Stimulated activated effector memory CD8-positive, alpha-beta T cell treated with anti-CD3 and anti-CD28 coated beads, Interleukin-12 subunit alpha, Interleukin-12 subunit beta, amount 100 ng/mL, for 72 hours (primary cell): ENCODE measurements around the gene TRPV3.
"Not testable (repeated sequence)": the region's sequence is repeated elsewhere in the genome, so short reads cannot be mapped to it uniquely, and the experiment has no call there.

ENCODE experiments used
- ATAC-seq: fragments of 150-1000 bp; cut with Tn5 transposase; 2 replicates; pipeline ENCODE4 v1.10.0; 2021
- DNase-seq, 2 donors: peaks; one replicate each; pipeline ENCODE4 v3.0.0; 2021 to 2022; ENCODE audit warnings: low spot score in 2 of 2
- H3K27ac Mint-ChIP-seq: one replicate; pipeline ENCODE4 v1.8.0; 2022; ENCODE audit warnings: mild to moderate bottlenecking, mixed read lengths
- H3K36me3 Mint-ChIP-seq: one replicate; pipeline ENCODE4 v1.8.0; 2022; ENCODE audit warnings: mild to moderate bottlenecking, mixed read lengths
- H3K4me1 Mint-ChIP-seq: one replicate; pipeline ENCODE4 v1.8.0; 2022; ENCODE audit warnings: mixed read lengths
- H3K4me3 Mint-ChIP-seq: one replicate; pipeline ENCODE4 v1.8.0; 2022; ENCODE audit warnings: mild to moderate bottlenecking, mixed read lengths
- H3K9me3 Mint-ChIP-seq: one replicate; pipeline ENCODE4 v1.8.0; 2022; ENCODE audit warnings: mixed read lengths

Gene TRPV3

GRCh38 chr17:3502466-3502865 is 55.1 kb downstream of the TRPV3 start:
- Mint-ChIP-seq H3K9me3 (no peaks in the 10 kb centered on the region), H3K27ac (no peak overlapping the region), H3K4me3 (no peak overlapping the region), H3K4me1 (no peaks in the 10 kb centered on the region), H3K36me3 (no peaks in the 10 kb centered on the region)
- ATAC-seq (no peak), DNase-seq (no peak)

- DNase-seq (no peak), ATAC-seq (no peak)
- Mint-ChIP-seq H3K4me3 (no peak overlapping the region), H3K4me1 (no peaks in the 10 kb centered on the region), H3K27ac (no peak overlapping the region), H3K36me3 (no peaks in the 10 kb centered on the region), H3K9me3 (no peaks in the 10 kb centered on the region)
These were observed 56.3 kb downstream of the TRPV3 start for GRCh38 chr17:3501344-3501743.

- DNase-seq = no peak
- Mint-ChIP-seq H3K4me3 (no peak overlapping the region), H3K27ac (no peak overlapping the region), H3K4me1 (no peaks in the 10 kb centered on the region), H3K36me3 (no peaks in the 10 kb centered on the region), H3K9me3 (no peaks in the 10 kb centered on the region)
- no peak for ATAC-seq
These were observed 60.5 kb downstream of the TRPV3 start for GRCh38 chr17:3497101-3497500.

- no peaks in the 10 kb centered on the region for H3K9me3 Mint-ChIP-seq
- no peak overlapping the region for H3K27ac Mint-ChIP-seq
- no peaks in the 10 kb centered on the region for H3K36me3 Mint-ChIP-seq
- no peak for DNase-seq
- H3K4me1 Mint-ChIP-seq = no peaks in the 10 kb centered on the region
- no peak overlapping the region for H3K4me3 Mint-ChIP-seq
- no peak for ATAC-seq
These were observed 72.0 kb downstream of the TRPV3 start for GRCh38 chr17:3485481-3486068.

GRCh38 chr17:3482852-3483251 is 74.8 kb downstream of the TRPV3 start:
- H3K9me3 Mint-ChIP-seq = no peaks in the 10 kb centered on the region
- H3K4me1 Mint-ChIP-seq = no peaks in the 10 kb centered on the region
- H3K36me3 Mint-ChIP-seq = no peaks in the 10 kb centered on the region
- H3K27ac Mint-ChIP-seq = no peak overlapping the region
- ATAC-seq = no peak
- no peak overlapping the region for H3K4me3 Mint-ChIP-seq
- no peak for DNase-seq

GRCh38 chr17:3479988-3480387 is 77.6 kb downstream of the TRPV3 start:
- Mint-ChIP-seq H3K27ac (no peak overlapping the region), H3K4me3 (no peak overlapping the region), H3K36me3 (no peaks in the 10 kb centered on the region), H3K4me1 (peaks cover 6% of the 10 kb centered on the region), H3K9me3 (no peaks in the 10 kb centered on the region)
- DNase-seq = no peak
- no peak for ATAC-seq

GRCh38 chr17:3475812-3476610 is 81.6 kb downstream of the TRPV3 start, which contains the start of gene ASPA:
TSS of gene ASPA (plus strand) at chr17:3475997. CDS start at chr17:3476160, 163 bp downstream.
- peaks cover 6% of the 10 kb centered on the region for H3K4me1 Mint-ChIP-seq
- ATAC-seq (no peak), DNase-seq (no peak)
- no peak within 1 kb of the TSS for H3K27ac Mint-ChIP-seq
- H3K4me3 Mint-ChIP-seq = no peak within 1 kb of the TSS
- H3K36me3 Mint-ChIP-seq = no peaks in the 10 kb centered on the region
- no peaks in the 10 kb centered on the region for H3K9me3 Mint-ChIP-seq

GRCh38 chr17:3475251-3475685 is 82.3 kb downstream of the TRPV3 start:
- ATAC-seq (no peak), DNase-seq (no peak)
- no peaks in the 10 kb centered on the region for H3K9me3 Mint-ChIP-seq
- H3K4me3 Mint-ChIP-seq = no peak overlapping the region
- H3K4me1 Mint-ChIP-seq = peaks cover 6% of the 10 kb centered on the region
- no peaks in the 10 kb centered on the region for H3K36me3 Mint-ChIP-seq
- no peak overlapping the region for H3K27ac Mint-ChIP-seq

GRCh38 chr17:3474212-3474611 is 83.4 kb downstream of the TRPV3 start:
- no peak for ATAC-seq
- Mint-ChIP-seq H3K9me3 (no peaks in the 10 kb centered on the region), H3K4me1 (peaks cover 6% of the 10 kb centered on the region), H3K4me3 (no peak overlapping the region), H3K36me3 (no peaks in the 10 kb centered on the region), H3K27ac (no peak overlapping the region)
- no peak for DNase-seq

- Mint-ChIP-seq H3K36me3 (no peaks in the 10 kb centered on the region), H3K27ac (no peak overlapping the region), H3K4me3 (no peak overlapping the region), H3K4me1 (peaks cover 6% of the 10 kb centered on the region), H3K9me3 (no peaks in the 10 kb centered on the region)
- DNase-seq = no peak
- ATAC-seq = no peak
These were observed 85.5 kb downstream of the TRPV3 start for GRCh38 chr17:3472137-3472536.

- no peaks in the 10 kb centered on the region for H3K9me3 Mint-ChIP-seq
- DNase-seq = no peak
- no peak within 1 kb of the TSS for H3K27ac Mint-ChIP-seq
- ATAC-seq = no peak
- no peaks in the 10 kb centered on the region for H3K36me3 Mint-ChIP-seq
- no peak within 1 kb of the TSS for H3K4me3 Mint-ChIP-seq
- peaks cover 6% of the 10 kb centered on the region for H3K4me1 Mint-ChIP-seq
These were observed 86.0 kb downstream of the TRPV3 start, which contains the start of gene SPATA22 for GRCh38 chr17:3471599-3471998. TSS of gene SPATA22 (minus strand) at chr17:3471819. CDS start at chr17:3469325, 2,494 bp downstream.

GRCh38 chr17:3469529-3469928 is 88.1 kb downstream of the TRPV3 start:
- Mint-ChIP-seq H3K9me3 (no peaks in the 10 kb centered on the region), H3K36me3 (no peaks in the 10 kb centered on the region), H3K4me3 (no peak overlapping the region), H3K4me1 (no peaks in the 10 kb centered on the region), H3K27ac (no peak overlapping the region)
- ATAC-seq (no peak), DNase-seq (no peak)

GRCh38 chr17:3466355-3466754 is 91.3 kb downstream of the TRPV3 start:
- H3K27ac Mint-ChIP-seq, ATAC-seq, H3K4me3 Mint-ChIP-seq, H3K9me3 Mint-ChIP-seq, DNase-seq, H3K36me3 Mint-ChIP-seq, H3K4me1 Mint-ChIP-seq: not testable (repeated sequence)
